GM19455 (cell line): ENCODE measurements around the gene ANXA6.
"Not testable (repeated sequence)": the region's sequence is repeated elsewhere in the genome, so short reads cannot be mapped to it uniquely, and the experiment has no call there.

Source experiments
- ATAC-seq: cut with Tn5 transposase; IDR thresholded peaks from one replicate; pipeline ENCODE4 v1.9.1; 2021; ENCODE audit not compliant: unreplicated experiment

Gene ANXA6

DNA sequence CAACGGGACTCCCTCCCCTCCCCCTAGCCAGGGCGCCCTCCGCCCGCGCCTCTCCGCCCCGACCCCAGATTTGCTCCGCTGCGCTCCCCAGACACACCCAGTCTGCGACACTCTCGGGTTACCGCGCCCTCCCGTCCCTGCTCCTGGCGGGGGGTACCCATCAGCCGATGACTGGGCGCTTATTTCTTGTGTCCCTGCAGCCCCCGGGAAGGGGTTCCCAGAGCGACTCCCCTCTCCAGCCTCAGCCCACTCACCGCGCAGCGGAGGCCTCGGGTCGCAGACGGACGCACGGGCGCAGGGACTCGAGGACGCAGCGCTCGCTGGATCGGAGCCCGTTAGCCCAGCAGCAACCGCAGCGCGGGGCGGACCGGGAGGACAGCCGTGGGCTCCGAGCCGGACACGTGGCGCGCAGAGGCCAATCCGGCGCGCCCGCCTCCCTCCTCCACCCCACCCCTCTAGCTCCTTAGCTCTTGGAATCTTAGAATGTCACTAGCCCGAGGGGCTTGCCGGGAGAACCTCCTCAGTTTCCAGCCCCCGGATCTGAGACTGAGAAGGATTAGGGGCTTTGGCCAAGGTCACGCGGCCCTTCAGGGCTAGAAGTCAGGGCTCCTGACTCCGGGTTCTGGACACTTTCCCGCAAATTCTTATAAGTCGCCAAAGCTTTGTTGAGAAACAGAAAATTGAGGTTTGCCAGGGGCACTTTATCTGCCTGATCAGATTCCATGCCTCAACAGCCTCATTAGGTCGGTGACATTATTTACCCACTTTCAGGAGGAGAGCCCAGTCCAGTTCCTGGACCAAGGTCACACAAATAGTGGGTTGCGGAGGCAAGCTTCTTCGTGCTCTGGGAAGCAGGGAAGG is at the start of gene ANXA6:
ANXA6 (minus strand) TSS at position 354 of the 861 bp plus-strand sequence. CDS start 9,878 bp downstream, outside the sequence.
- ATAC-seq: peak; percentile 47

DNA sequence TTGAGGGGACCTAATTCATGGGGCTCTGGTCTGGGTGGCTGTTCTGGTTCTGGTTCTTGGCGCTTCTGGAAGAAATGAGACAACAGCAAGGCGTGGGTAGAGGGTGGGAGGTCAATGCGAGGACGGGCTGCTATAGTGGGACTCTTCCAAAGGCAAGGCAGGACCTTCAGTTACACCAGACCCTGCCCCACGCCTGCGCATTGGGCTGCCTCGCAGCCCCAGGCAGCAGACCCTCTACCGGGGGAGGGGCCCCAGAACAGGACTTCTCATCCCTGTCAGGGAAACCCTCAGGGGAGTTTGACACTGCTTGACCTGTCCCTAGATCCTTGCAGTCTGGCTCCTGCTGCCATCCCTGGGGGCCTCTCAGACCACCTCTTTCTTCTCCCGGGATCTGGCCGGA is 47.8 kb upstream of the ANXA6 start:
- no peak for ATAC-seq

DNA sequence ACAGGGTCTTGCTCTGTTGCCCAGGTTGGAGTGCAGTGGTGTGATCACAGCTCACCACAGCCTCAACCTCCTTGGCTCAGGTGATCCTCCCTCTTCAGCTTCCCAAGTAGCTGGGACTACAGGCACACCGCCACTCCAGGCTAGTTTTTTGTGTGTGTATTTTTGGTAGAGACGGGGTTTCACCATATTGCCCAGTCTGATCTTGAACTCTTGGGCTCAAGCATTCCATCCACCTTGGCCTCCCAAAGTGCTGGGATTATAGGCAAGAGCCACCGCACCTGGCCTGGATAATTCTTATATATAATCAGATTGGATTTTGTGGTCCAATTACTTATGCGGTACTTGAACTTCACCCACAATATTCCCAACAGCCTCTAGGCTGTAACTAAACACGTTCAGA is 46.5 kb upstream of the ANXA6 start:
- ATAC-seq: no peak

DNA sequence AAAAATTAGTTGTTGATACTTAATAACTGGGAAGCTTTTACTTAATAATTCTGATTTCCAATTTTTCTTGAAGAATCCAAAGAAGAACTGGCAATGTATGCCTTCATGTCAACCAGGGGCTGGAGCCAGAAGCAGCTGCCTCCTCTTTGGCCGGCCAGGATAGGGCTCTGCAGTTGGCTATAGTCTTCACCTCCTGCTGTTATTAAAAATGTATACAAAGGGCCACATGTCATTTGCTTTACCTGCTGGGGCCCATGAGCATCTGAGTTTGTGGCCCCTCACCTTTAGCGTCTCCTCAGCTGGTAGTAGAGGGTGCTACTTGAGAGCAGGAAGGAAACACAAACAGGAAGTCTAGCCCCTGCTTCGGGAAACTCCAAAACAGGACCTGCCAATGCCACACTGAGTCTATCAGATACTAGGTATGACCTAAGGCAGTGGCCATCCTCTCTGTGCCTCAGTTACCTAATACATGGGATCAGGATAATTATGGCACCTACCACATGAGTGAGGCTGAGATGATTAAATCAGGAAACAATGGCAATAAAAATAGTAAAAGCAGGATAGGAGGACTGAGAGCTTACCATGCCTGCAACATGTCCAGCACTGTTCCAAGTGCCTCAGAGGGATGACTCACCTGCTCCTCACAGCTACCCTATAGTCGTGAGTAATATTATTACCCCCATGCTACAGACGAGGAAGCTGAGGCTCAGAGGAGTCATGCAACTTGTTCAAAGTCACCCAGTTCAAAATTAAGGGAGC is 45.0 kb upstream of the ANXA6 start:
- no peak for ATAC-seq

DNA sequence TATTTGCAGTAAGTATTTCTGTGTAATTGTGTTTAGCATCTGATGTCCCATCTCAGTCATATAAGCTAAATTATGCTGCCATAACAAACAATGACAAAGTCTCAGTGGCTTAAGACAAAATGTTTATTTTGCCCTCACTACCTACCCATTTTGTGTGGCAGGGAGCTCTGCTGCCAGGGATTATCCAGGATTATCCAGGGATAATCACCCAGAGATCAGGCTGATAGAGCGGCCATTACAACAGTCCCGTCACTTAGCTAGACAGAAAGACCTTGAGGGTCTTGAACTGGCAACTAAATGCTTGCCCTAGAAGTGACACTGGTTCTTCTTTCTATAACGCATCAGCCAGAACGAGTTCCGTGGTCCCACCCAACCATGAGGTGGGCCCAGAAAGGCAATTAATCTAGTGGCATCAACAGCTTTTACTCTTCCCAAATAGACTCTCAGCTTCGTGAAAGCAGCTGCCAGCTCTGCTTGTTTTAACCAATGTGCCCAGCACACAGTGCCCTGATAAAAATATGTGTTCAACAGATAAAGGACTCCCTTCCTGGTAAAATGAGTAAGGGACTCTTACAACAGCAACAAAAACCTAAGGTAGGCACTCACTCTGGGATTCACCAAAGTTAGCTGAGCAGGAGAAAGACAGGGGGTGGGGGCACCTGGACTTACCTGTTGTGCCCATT is 43.5 kb upstream of the ANXA6 start:
- no peak for ATAC-seq

DNA sequence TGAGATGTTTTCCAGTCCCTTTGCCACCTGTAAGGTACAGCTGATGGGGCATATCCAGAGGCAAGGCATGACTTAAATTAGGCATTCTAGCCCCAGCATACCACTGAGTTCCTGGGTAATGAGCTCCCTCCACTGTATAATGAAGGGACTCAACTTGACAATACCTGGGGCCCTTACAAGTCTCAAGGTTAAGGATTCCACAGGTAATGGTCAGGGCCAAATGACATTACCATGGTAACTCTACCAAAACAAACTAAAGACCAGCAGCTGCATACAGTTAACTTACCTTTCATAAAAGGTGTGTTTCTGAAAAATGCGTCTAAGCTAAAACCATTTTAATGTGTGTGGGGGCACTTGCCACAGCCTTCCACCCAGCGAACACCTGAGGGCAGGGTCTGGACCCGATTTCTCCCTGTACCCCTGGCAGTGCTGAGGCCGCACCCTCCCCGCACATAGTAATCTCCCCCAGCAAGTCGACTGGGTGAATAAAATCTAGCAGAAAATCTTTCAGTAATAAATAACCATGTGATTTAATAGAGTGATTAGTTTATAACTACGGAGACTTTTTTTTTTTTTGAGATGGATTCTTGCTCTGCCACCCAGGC is 42.1 kb upstream of the ANXA6 start:
- ATAC-seq: no peak

DNA sequence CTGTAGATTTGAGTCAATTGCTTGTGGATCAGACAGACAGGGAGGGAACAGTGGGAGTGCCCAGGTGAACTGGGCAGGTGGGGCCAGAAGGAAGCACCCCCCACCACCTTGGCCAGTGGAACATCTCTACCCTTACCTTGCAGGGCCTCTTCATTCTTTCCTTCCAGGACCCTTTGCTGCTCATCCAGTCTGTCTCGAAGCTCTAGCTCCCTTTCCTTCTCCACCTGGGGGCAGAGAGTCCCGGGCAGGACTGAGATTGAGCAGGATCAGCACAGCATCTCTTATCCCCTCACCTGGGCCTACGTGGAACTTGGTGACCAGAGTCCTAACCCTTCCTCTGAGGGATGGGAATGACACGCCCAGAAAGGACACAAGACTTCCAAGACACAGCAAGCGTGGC is 41.3 kb upstream of the ANXA6 start:
- ATAC-seq: no peak

DNA sequence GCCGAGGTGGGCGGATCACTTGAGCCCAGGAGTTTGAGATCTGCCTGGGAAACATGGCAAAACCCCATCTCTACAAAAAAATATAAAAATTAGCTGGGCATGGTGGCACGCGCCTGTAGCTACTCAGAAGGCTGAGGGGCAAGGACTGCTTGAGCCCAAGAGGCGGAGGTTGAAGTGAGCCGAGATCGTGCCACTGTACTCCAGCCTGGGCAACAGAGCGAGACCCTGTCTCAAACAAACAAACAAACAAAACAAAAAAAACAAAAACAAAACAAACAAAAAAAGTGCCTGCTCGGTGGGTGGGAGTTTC is 39.7 kb upstream of the ANXA6 start:
- not testable (repeated sequence) for ATAC-seq

DNA sequence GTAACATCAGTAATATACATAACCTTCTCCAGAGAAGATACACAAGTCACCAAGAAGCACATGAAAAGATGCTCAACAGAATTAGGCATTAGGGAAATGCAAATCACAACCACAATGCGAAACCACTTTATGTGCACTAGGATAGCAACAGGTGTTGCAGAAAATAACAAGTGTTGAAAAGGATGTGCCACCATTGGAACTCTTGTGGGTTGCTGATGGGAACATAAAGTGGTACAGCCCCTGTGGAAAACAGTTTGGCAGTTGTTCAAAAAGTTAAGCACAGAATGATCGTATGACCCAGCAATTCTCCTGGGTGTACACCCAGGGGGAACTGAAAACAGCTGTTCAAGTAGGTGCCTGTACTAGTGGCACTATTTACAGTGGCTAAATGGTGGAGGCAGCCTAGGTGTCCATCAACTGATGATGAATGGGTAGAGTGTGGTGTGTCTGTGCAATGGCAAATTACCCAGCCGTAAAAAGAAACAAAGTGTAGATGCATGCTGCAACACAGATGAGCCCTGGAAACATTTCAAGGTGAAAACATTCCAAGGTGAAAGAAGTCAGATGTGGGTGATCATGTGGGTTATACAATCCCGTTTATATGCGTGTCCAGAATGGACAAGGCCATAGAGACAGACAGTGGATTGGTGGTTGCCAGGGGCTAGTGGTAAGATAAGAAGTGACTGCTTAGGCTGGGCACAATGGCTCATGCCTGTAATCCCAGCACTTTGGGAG is 39.1 kb upstream of the ANXA6 start:
- ATAC-seq: peak; percentile 85

DNA sequence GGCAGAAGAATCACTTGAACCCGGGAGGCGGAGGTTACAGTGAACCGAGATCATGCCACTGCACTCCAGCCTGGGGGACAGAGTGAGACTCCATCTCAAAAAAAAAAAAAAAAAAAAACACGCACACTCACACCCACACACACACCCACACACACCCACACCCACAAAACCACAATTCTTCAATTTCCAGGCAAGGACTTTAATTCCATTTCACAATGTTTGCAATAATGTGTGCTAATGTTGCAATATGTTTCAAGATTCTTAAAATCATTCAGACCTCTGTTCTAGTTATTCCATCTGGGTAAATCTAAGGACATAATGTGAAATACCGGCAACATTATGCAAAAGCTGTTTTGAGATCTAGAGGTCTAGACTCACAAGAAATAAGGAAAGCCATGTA is 38.0 kb upstream of the ANXA6 start:
- ATAC-seq: no peak

DNA sequence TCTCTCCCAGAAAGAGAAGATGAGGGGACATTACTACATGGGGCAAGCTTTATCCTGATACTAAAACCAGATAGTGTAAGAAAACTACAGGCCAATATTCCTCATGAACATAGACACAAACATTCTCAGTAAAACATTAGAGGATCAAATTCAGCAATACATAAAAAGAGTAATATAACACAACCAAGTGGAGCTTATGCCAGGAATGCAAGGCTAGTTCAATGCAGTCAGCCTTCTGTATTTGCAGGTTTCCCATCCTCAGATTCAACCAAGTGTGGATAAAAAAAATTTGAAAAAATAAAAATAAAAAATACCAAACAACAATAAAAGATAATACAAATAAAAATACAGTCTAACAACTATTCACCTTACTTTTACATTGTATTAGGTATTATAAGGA is 35.0 kb upstream of the ANXA6 start:
- ATAC-seq: no peak

DNA sequence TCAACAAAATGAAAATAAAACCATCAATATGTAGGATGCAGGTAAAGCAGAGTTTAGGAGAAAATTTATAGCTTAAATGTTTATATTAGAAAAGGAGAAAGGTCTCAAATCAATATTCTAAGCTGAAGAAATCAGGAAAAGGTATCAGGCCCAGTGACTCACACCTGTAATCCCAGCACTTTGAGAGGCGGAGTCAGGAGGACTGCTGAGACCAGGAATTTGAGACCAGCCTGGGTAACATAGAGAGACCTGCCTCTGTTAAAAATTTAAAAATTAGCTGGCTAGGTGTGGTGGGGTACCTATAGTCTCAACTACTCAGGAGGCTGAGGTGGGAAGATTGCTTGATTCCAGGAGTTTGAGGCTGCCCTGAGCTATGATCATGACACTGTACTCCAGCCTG is 34.1 kb upstream of the ANXA6 start:
- ATAC-seq: no peak

DNA sequence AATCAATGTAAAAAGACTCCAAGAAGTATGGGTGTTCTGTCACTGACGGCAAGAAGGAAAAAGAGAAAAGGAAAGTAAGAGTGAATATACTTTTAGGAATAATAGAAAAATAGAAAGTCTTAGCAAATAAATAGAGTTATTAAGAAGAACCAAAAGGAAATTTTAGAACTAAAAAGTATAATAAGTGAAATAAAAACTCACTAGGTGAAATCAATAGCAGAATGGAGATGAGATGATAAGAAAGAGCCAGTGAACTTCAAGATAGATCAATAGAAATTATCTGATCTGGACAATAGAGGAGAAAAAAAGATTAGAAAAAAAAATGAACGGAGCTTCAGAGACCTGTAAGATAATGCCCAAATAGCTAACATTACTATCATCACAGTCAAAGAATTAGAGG is 31.6 kb upstream of the ANXA6 start:
- no peak for ATAC-seq

DNA sequence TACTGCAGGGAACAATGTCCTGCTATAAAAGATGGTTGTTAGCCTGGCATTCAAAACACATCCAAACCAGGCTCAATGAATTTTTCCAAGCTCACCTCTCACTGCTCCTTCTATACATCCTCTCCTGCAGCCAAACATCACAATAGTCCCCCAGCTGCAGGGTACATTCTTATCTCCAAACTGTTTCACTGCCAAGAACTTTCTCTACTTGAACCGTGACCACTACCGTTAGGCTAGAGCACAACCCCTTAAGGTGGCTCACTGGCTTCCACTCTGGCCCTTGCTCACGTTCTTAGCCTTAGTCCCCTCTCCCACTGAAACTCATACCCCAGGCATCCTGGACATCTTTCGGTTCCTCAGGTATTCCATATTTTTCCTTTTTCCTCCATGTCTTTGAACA is 29.0 kb upstream of the ANXA6 start:
- no peak for ATAC-seq

DNA sequence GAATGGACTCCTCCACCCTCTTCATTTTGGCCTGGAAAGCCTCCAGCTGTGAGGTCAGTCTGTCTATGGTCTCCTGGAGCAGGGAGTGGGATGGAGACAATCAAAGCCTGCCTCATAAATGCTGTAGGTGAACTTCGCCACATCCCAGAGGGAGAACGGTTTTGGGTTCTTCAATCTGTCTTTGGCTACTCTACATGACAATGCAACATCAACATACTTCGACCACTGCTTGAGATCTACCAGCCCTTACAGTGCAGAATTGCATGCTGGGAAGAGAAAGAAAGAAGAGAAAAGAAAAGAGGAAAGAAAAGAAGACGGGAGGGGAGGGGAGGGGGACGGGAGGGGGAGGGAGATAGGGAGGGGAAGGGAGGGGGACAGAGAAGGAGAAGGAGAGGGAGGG is 28.5 kb upstream of the ANXA6 start:
- ATAC-seq: no peak

DNA sequence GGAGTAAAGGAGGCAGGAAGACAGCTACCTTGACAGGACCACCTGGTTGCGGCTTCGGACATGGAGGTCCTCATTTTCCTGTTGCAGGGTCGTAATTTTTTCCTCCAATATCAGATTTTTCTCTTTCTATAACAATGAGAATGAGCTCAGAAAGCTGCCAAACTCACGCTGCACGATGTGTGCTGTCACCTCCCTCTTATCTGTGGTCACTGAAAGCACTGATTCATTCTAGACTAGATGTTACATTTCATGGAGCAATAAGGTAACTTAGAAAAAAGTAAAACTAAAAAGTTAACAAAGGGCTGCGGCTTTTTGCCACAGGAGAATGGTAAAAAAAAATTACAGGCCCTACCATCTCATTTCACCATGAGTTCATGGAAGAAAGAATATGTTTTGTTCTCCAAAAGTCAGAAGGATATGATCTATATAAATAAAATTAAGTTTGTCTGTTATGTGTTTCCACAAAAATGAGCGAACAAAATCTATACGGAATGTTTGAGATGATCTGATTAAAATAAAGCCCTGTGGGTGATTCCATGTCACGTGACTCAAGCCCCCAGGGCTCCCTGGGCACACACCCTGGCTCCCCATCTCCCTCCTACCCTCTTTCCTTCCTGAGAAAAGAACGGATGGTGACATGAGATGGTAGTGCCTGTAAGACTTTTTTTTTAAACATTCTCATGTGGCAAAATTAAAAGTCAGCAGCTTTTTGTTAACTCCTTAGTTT is 26.9 kb upstream of the ANXA6 start:
- no peak for ATAC-seq

DNA sequence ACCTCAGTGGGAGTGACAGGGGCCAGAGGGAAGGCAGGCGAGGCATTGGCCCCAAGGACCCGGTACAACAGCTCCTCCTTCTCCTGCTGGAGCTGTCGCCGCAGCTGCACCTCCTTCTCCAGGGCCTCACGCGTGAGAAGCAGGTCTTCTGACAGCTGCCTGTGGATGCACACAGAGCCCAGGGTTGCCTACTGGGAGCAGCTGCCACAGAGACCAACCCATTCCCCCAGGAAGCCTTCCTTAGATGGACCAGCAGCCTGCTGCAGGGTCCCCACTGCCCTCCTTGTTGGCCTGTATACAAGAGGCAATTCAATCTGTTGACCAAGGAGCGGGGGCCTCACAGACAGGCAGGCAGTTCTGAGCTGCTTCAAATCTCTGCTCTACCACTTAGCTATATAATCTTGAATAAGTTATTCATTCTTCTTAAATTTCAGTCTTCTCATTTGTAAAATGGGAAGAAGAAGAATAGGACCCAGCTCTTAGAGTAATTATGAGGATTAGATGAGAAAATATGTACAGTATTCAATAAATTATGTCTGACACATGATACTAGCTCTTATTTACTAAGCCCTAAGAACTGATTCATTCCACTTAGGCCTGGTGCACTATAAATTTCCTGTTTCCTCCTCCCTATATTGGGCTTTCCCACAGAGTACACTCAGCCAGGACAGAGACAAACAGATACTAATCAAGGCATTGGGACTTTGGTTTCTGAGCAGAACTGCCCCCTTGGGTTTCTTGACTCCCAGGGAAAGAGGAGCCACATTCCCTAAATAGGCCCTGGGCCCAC is 26.1 kb upstream of the ANXA6 start:
- ATAC-seq: no peak

DNA sequence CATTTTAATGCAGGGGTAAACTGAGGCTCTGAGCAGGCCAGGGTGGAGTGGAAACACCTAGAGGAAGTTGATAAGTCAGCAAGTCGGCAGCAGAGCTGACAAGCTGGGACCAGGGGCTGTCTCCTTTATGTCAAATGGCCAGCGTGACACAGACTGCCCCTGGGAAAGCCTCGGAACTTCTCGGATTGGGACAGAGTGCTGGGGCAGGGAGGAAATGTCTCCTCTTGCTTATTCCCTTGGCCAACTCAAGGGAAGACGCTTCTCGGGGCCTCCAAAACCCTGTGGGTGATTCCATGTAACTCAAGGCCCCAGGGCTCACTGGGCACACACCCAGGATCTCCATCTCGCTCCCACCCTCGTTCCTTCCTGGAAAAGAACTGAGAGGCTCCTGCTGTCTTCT is 25.4 kb upstream of the ANXA6 start:
- no peak for ATAC-seq

DNA sequence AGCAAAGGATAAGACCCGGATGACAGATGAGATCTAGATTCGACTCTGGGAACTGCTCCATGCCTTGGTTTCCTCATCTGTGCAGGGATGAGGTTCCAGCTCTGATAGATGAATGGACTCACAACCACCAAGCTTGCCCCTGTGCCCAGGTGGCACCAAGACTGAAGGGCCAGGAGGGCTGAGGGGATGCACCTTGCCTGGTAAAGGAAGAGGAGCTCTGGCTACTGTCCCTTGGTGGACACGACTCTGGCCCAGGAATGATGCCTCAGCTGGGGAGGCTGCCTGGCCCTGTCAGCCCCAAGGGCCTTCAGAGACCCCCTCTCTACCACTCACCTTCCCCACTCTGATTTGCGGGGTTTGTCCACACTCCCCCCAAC is 24.9 kb upstream of the ANXA6 start:
- ATAC-seq: no peak
